ENCODE measurements around the gene ZNF148. TPM values are rescaled to one million over a fixed set of nuclear protein-coding genes. Genes with fewer than 3 reads are reported as not detected.

Gene ZNF148
- total and polyA plus RNA-seq, 2 of the 4 experiments (the other 2 are of a cell fraction), result 9.4 to 65.2 TPM

DNA sequence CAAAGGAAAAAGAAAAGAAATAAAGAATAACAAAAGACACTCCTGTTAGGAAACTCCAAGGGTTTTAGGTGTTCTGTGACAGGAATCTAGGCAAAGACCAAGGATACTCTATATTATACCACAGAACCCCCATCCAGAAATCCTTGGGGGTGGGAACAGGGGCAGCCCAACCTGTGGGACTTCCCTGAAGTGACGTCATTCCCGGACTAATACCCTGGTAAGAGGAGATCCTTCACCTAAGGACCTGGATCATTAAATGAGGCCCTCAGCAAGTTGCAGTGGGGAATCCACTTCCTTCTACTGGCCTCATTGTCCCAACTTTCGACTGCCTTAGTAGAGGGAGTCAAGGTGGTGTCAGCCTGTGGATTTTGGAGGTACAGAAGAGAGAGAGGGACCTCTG is 41.1 kb upstream of the ZNF148 start:
- H3K4ac ChIP-seq (ENCODE audit: low read depth, low read length), result no peak overlapping the region
- no peak overlapping the region for H2AK9ac ChIP-seq (replicated peaks; ENCODE audit: low read depth, low read length, poor library complexity)
- no peak overlapping the region for H3K9ac ChIP-seq (ENCODE audit: low read depth, low read length)
- no peak overlapping the region for H3K56ac ChIP-seq (ENCODE audit: extremely low read depth, insufficient read depth, low read length)
- BruUV-seq (replicated peaks), result no TSS peak
- H2BK15ac ChIP-seq (ENCODE audit: low read depth, low read length), result no peak overlapping the region
- H3K4me2 ChIP-seq (ENCODE audit: low read depth, low read length), result no peak overlapping the region
- H3K9me3 ChIP-seq (ENCODE audit: control insufficient read depth, insufficient read depth, low read length), result no peaks in the 10 kb centered on the region
- peaks cover 1% of the 10 kb centered on the region for H3K27me3 ChIP-seq (ENCODE audit: control insufficient read depth, insufficient read depth, low read length)
- H2AK5ac ChIP-seq (ENCODE audit: low read depth, low read length), result no peak overlapping the region
- DNase-seq, result no peak
- ATAC-seq (ENCODE audit: low read depth), result no peak
- H2BK5ac ChIP-seq (ENCODE audit: low read depth, low read length, poor library complexity, severe bottlenecking), result no peak overlapping the region
- POLR2A ChIA-PET (ENCODE audit: unreplicated experiment), result no interaction called here
- H3K27ac ChIP-seq (ENCODE audit: insufficient read depth, low read length), result no peak overlapping the region
- dilution Hi-C loops (cut with HindIII; ENCODE audit: low sequenced_read_pairs, unreplicated experiment), result no loop called here
- no peaks in the 10 kb centered on the region for H3K36me3 ChIP-seq (ENCODE audit: control insufficient read depth, insufficient read depth, low read length)
- TF ChIP-seq BHLHE40 (IDR thresholded peaks at IDR 0.05; ENCODE audit: low read depth, low read length) (no peak), RAD21 (IDR thresholded peaks at IDR 0.05; ENCODE audit: low read length) (no peak), POLR2A (IDR thresholded peaks at IDR 0.05; ENCODE audit: low read depth, low read length) (no peak), NFE2L2 (IDR thresholded peaks at IDR 0.05; ENCODE audit: low read depth, low read length) (no peak), MAZ (IDR thresholded peaks at IDR 0.05; ENCODE audit: borderline replicate concordance, low read depth, low read length) (no peak), MXI1 (IDR thresholded peaks at IDR 0.05; ENCODE audit: borderline replicate concordance, low read depth, low read length) (no peak), RCOR1 (IDR thresholded peaks at IDR 0.05; ENCODE audit: insufficient replicate concordance, low read length) (no peak), CEBPB (IDR thresholded peaks at IDR 0.05; ENCODE audit: low read depth, low read length) (no peak), MAFK (IDR thresholded peaks at IDR 0.05; ENCODE audit: low read depth, low read length) (no peak), RFX5 (IDR thresholded peaks at IDR 0.05; ENCODE audit: low read depth, low read length) (no peak), SMC3 (IDR thresholded peaks at IDR 0.05; ENCODE audit: low read depth, low read length) (no peak), CHD1 (IDR thresholded peaks at IDR 0.05; ENCODE audit: low read depth, low read length) (no peak), FOS (IDR thresholded peaks at IDR 0.05; ENCODE audit: low read depth, low read length) (no peak)
- TF ChIP-seq, protein P1, sequence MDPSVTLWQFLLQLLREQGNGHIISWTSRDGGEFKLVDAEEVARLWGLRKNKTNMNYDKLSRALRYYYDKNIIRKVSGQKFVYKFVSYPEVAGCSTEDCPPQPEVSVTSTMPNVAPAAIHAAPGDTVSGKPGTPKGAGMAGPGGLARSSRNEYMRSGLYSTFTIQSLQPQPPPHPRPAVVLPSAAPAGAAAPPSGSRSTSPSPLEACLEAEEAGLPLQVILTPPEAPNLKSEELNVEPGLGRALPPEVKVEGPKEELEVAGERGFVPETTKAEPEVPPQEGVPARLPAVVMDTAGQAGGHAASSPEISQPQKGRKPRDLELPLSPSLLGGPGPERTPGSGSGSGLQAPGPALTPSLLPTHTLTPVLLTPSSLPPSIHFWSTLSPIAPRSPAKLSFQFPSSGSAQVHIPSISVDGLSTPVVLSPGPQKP (IDR thresholded peaks at IDR 0.05; ENCODE audit: borderline replicate concordance, low read depth, low read length), result no peak
- TF ChIP-seq, protein P2, sequence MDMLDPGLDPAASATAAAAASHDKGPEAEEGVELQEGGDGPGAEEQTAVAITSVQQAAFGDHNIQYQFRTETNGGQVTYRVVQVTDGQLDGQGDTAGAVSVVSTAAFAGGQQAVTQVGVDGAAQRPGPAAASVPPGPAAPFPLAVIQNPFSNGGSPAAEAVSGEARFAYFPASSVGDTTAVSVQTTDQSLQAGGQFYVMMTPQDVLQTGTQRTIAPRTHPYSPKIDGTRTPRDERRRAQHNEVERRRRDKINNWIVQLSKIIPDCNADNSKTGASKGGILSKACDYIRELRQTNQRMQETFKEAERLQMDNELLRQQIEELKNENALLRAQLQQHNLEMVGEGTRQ (IDR thresholded peaks at IDR 0.05; ENCODE audit: low read depth, low read length), result no peak
- TF ChIP-seq, protein P3, sequence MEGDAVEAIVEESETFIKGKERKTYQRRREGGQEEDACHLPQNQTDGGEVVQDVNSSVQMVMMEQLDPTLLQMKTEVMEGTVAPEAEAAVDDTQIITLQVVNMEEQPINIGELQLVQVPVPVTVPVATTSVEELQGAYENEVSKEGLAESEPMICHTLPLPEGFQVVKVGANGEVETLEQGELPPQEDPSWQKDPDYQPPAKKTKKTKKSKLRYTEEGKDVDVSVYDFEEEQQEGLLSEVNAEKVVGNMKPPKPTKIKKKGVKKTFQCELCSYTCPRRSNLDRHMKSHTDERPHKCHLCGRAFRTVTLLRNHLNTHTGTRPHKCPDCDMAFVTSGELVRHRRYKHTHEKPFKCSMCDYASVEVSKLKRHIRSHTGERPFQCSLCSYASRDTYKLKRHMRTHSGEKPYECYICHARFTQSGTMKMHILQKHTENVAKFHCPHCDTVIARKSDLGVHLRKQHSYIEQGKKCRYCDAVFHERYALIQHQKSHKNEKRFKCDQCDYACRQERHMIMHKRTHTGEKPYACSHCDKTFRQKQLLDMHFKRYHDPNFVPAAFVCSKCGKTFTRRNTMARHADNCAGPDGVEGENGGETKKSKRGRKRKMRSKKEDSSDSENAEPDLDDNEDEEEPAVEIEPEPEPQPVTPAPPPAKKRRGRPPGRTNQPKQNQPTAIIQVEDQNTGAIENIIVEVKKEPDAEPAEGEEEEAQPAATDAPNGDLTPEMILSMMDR (conservative IDR thresholded peaks at IDR 0.05; ENCODE audit: low read depth, low read length), result no peak
- H2BK20ac ChIP-seq (ENCODE audit: low read depth, low read length), result no peak overlapping the region
- in situ Hi-C loops (cut with MboI; ENCODE audit: low sequenced_read_pairs), result no loop called here
- H3K23ac ChIP-seq (ENCODE audit: low read depth, low read length), result no peak overlapping the region
- no peaks in the 10 kb centered on the region for H3K4me1 ChIP-seq (ENCODE audit: control insufficient read depth, insufficient read depth, low read length)
- intact Hi-C loops (cut with micrococcal nuclease), result no loop called here
- WGBS, 2 experiments (ENCODE audit: extremely low coverage in 2 of 2, insufficient read length in 1 of 2), result no CpG with 5 or more reads among the region's 3 CpGs
- CTCF ChIA-PET, result no interaction called here
- H4K8ac ChIP-seq (ENCODE audit: low read depth in 2 of 2, low read length in 2 of 2), result no peak overlapping the region
- H4K20me1 ChIP-seq (ENCODE audit: insufficient read depth, low read length), result no peaks in the 10 kb centered on the region
- no peaks in the 10 kb centered on the region for H3K79me1 ChIP-seq (ENCODE audit: low read depth in 1 of 2, low read length in 2 of 2)
- H3K18ac ChIP-seq (ENCODE audit: low read depth, low read length), result no peak overlapping the region
- H4K5ac ChIP-seq (ENCODE audit: low read depth, low read length), result no peak overlapping the region
- no peak overlapping the region for H2AFZ ChIP-seq (replicated peaks; ENCODE audit: low read length, poor library complexity)
- H2BK120ac ChIP-seq (ENCODE audit: low read depth, low read length), result no peak overlapping the region
- no peak overlapping the region for H3K14ac ChIP-seq (replicated peaks; ENCODE audit: low read depth, low read length)
- H3K9me1 ChIP-seq (ENCODE audit: insufficient read depth, low read length), result no peaks in the 10 kb centered on the region
- H3K4me3 ChIP-seq (ENCODE audit: insufficient read depth, low read depth, low read length), result no peak overlapping the region
- H4K91ac ChIP-seq (ENCODE audit: insufficient read depth, low read depth, low read length), result no peak overlapping the region

Data from IMR-90 (cell line).